Stimulated activated CD4-positive, alpha-beta T cell treated with anti-CD3 and anti-CD28 coated beads, Interleukin-2, amount 100 ng/mL, for 24 hours (primary cell): ENCODE data around the gene DGKB.

Source experiments
- DNase-seq, 2 donors: peaks; one replicate each; pipeline ENCODE4 v3.0.0-alpha.2; 2020

Gene DGKB

DNA sequence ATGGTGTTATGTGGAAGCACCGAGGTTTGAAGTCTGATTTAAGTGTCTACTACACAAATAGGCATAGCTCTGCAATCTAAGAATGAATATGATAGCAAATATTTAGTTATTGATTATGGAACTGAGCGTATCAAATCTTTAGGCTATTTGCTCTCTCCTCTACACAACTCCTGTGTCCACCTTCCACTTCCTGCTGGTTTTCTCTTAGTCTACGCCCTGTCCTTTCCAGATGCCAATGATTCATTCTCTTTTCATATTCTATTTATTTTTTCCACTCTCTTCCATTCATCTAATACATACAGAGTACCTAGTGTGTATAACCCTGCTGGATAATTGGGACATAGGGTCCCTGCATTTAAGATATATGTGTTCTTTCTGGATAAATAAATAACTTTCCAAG lies 83.7 kb downstream of the DGKB start:
- DNase-seq = no peak

DNA sequence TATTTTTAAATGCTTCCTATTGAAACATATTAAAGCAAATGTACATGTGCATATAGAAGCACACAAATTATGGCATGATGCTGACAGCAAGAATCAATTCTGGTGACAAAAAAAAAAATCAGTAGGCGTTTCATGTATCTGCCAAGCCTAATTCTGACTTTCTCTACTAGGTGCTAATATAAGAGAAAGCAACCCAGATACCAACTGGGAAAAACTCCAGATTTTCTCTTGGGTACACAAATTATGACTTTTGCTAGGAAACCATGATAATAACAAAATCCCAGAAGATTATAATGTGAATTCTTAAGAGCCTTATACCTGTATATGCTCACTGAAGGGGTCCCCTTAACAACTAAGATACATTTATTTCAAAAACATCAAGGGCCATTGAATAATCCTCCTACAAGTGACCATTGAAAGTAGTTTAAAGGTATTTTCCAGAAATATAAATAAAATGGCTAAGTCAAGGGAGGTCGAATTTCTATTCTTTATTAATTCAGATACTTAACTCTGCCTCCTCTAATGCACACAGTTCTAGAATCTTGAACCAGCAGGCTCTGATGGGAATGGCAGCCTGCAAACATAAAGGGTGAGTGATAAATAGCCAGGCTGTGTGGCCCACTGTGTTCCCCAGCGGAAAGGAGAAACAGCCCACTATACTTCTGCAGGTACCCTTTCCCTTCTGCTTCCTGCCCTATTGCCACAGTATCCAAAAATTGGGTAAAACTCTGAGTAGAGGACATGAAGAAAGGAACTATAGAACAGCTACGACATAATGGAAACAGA lies 84.5 kb downstream of the DGKB start:
- no peak for DNase-seq

DNA sequence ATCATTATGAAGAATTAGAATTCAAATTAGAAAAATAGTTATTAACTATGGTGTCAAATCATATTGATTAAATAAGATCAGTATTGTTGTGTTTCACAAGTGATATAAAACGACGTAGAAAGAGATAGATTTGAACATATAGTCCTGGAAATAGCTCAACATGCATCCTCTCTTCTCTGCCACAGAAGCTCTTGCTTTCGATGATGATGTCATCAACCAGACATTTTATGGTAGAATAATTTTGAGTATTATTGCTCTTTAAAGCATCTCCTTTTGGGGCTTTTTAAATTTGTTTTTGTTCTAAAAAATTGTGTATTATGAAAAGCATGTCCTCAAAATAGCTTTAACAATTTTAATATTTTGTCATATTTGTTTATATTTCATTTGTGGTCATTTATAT lies 95.0 kb downstream of the DGKB start:
- no peak for DNase-seq

DNA sequence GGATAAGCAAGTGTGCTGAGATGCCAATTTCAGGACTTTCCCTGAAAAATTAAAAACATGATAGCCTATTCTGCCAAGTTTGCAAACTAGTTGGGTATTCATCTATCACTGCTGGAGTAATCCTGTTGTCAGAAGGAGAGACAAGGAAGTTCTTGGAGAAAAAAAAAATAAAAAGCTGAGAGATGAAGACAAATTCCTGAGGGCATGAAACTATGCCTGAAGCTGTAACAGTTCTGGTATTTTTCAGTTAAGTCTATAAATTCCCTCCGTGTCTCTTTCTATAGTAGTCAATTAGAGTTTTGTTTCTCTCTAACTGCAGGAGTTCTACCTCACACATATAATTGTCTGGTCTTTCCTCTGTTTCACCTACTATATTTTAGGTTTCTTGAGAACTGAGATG lies 95.7 kb downstream of the DGKB start:
- no peak for DNase-seq

DNA sequence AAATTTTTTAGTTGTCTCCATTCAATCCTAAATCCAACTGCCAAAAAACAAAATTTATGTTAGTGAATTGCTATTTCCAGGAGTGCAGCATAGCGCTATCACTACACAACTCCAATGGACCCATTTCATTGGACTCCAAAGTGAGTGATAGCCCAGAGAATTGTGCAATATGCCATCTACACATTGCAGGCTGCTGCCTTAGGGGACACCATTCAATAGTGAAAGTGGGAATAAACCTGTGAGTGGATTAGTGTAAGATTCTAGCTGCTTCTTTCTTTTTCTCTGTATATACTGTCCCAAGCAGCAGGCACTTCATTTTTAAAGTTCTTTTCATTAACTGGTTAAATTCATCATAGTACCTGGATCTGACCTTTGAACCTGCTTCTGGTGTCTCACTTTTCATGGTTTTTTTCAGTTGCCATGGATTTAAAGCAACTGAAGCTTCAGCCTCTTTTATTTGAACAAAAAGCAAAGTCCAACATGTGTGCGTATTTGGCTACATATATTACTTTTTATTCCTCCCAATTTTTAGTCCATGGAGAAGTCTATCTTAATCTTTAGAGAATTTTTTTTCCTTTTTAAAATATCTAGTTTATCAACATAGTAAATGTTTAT lies 97.3 kb downstream of the DGKB start:
- no peak for DNase-seq

DNA sequence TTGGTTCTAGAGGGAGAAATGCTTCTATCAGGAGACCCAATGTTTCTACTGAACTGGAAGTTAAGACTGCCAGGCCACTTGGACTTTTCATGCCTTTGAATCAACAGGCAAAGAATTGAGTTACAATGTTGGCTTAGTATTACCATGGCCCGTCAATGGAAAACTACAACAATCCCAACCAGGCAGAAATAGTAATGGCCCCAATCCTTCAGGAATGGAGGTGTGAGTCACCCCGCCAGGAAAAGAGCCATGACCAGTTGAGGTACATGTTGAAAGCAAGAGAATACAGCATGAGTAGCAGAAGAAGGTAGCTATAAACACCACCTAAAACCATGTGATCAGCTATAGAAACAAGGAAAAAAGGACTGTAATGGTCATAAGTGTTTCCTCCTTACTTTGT lies 101.9 kb downstream of the DGKB start:
- DNase-seq = no peak

DNA sequence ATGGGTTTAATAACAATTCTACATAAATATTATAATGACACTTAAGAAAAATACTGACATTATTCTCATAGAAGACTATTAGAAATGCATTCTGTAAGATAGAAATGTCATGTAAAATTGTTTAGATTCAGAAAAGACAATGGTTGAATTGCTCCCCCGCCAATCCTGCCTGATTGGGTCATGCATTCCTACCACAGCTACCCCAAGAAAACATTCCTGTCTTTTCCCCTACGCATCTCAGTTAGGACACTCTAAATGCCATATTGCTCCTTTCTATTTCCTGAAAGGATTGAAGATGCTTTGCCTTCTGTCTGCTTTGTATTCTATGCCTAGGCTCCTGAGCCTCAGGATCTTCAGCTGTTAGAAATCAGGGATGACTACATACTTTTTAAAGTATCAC lies 109.4 kb downstream of the DGKB start:
- no peak for DNase-seq

DNA sequence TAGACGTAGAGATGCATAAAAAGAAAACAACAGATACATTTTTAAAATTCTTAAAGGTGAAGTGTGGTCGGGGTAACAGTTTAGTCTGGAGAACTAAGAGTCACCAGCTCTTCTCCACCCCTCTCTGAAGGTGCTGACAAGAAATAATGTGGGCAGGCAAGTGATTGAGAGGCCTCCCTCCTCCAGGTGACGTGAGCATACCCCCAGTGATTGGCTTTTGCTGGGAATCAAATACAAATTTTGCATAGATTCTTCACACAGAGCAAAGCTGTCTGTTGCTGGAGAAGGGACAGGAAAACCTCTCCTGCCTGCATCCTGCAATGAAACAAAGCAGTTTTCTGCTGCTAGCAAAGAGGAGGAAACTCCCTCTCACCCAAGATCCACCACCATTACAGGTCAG lies 115.0 kb downstream of the DGKB start:
- no peak for DNase-seq

DNA sequence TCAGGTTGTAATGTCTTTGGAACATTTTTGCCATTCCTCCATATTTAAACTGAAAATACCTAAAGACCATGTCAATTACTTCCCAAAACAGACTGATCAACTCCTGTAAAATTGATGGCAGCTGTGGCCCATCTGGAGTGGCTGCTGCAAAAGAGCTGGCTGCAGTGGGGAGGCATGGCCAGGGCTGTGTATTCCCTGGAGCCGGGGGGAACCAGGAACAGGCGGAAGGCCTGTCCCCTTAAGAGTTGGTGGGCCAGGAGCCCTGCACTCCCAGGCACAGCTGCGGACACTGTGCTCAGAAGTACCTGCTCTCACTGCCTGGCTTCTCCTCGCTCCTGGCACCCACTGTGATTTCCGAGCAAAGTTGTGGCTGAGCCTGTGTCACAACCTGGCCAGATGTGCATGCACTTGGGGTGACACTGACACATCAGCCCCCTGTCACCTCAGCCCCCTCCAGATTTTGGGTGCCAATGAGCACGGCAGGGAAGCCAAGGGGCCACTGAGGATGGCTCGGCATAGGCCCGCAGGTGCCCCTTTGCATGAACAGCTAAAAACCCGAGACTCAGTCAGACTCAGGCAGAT lies 116.1 kb downstream of the DGKB start:
- DNase-seq = no peak

DNA sequence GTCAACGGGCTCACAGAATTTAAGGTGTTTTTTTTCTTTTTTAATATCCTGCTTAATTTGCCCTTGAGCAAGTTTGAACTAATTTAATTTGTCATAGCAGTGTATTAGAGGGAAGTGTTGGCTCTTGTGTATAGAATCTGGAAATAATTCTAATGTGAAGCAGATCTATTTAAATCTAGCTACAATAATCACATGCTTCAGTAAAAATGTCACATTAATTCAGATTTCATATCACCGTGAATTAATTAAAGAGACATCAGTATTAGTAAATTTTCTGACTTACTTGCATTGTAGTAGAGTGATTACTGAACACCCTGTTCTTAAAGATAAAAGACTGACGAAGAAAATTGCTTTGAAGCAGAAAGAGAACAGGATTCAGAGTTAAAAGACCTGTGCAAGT lies 124.7 kb downstream of the DGKB start:
- DNase-seq = no peak

DNA sequence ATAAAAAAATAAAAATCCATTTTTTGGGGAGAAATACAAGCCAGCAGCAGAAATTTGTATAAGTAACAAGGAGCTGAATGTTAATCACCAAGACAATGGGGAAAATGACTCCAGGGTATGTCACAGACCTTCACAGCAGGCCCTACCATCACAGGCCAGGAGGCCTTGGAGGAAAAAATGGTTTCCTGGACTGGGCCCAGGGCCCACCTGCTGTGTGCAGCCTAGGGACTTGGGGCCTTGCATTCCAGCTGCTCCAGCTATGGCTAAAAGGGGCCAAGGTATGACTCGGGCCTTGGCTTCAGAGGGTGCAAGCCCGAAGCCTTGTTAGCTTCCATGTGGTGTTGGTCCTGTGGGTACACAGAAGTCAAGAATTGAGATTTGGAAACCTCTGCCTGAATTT lies 126.3 kb downstream of the DGKB start:
- DNase-seq = no peak

DNA sequence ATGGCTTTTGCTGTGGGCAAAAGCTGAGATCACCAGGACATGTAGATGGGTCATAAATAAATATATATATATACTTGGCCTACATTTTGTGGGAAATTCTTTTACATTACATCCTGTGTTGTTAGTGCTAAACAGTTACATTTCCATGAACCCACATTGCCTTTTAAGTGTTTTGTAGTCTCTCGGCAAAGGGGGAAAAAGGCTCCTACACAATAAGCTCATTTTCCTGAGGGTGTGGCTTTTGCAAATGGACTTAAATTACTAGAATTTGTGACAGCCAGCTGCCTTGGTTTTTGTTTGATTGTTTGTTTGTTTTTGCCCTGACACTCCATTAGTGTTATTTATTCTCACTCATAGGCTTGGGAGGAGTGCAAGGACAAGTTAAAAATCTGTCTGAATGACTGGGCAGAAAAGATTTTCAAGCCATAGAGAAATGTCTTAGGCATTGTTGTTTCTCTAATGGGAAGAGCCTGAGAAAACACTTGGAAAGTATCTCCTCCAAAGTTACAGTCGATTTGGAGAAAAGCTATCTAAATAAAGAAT lies 128.8 kb downstream of the DGKB start:
- no peak for DNase-seq

DNA sequence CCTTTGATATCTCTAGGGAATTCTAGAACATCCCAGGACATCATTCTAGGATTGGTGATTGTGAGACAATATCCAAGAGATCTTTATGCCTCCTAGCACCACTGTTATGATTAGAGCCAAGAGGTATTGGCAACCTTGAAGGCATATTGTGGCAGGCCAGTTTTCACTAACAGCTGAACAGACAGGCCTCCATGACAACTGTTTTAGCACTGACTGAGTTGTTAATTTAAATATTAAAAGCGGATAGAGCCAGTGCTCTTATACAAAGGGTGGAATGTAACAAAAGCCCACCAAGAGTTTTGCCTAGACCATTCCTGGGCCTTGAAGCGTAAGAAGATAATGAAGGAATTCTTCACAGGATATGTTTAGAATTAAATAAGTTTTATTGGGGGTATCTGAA lies 131.9 kb downstream of the DGKB start:
- DNase-seq = no peak

DNA sequence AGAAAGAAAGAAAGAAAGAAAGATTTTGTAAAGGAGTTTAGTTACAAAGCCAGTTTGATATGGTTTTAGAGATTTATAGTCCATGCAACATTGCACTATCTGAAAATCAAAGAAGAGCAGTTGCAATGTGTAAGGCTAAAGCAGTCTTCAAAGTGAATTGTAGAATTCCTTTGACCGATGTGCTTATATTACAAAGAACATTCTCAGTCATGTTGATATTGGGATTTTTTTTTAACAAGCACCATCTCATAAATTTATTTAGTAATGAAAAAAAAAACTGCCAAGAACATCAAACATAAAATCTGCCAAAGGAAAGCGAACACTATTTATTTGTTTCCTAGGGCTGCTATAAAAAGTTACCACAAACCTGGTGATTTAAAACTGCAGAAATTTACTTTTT lies 133.3 kb downstream of the DGKB start:
- no peak for DNase-seq

DNA sequence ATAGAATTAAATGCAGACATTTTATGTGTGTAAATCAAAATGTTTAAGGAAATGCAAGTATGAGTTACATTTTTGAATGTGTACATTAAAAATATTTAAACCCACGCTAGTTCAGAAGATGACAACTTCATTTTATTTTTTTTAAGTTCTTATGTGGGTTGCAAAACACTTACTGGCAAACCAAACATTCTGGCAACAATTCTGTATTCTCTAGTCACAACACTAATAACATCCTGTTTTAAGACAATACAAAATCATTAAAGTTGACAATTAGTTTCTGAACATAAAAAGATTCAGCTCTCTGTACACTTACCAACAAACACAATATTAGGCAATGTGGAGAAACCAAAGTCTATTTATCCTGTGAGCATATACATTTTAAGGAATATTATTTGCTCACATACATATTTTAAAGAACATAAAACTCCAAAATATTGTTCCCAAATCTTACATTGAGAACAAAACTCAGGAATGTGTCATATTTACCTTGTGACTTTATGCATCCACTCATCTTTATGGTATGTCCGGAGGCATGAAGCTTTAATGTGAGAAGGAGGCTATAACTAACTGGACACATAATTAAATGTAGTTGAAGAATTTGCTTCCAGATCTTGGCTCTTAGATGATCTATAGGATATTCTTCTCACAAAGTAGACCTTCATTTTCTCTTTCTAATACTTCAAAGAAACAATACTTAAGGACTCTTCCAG lies 134.7 kb downstream of the DGKB start:
- DNase-seq = no peak

DNA sequence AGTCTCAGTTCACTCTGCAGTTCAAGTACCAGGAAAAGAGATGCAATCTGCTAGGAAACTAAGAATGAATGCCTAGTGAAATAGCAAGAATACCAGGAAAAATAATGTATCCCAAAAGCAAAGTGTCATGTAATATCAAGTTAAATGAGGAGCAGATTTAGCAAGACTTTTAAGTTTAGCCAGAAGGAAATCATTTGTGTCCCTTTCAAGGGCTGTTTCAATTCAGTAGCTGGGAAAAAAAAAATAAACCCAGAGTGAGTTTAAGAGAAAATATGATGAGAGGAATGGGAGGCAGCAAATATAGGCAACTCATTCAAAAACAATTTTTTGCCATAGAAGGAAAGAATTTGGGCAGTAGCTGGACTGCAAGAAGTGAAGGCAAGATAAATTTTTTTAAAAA lies 135.8 kb downstream of the DGKB start:
- DNase-seq = no peak

DNA sequence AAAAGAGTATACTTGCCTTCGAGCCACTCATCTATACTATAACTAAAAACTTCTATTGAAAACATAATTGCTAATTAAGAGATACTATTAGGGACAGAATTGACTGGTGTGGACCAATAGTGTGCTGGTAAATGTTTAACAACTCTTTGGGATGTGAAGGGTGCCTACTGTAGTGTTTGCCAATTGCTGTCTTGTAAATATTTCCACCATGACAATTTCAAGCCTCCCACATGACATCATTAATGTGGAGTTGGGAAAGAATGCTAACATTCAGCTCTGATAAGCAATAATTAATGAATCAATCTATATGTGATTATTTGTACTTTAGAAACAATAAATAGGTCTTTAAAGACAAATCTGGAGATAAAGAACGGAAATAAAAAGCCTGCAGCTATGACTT lies 136.8 kb downstream of the DGKB start:
- no peak for DNase-seq

DNA sequence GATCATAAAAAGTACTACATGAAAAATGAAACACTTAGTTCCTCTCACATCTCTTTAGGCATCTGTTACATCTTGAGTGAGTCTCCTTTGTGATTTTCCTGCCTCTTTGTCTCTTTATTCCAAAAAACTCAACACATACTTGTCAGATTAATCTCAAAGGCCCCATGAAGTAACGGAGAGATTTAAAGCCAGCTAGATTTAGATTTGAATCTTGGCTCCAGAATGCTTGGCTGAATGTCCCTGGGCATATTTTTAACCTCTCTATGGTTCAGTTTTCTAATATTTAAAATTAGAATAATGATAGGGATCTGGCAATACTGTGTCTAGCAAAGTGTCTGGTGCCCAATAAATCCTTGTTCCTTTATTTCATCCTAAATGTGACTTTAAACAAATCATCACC lies 140.0 kb downstream of the DGKB start:
- DNase-seq = no peak

DNA sequence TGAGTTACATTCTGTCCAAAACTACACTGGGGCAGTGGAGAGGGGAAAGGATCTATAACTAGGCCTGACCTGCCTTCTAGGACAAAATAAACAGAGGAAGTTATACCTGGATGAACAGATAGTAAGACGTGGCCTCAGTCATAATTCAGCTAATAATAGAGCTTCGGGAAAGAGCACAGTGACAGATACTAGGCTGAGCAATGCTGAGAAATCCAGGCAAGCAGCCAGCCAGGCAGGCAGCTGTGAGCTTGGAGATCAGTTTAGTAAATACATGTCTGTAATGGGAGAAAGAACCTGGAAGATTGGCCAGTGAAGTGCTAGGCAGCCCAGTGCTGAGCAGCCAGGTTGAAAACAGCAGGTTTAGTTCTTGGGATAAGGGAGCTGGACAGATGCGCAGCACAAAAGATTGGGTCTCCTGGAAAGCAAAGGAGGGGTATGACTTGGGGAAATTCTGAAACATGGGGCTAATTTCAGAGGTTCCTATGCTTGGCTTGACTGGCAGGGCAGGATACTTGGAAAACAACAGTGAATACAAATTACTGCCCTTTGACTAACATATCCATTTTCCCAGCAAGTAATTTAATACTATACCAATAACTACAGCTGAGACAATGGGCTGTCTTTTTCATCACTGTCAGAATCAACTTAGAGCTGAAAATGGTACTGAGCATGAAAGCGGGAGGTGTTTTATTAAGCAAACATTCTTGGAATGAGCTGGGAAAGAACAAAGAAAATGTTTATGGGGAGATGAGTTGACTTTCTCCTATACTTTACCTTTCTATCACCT lies 140.8 kb downstream of the DGKB start:
- no peak for DNase-seq

DNA sequence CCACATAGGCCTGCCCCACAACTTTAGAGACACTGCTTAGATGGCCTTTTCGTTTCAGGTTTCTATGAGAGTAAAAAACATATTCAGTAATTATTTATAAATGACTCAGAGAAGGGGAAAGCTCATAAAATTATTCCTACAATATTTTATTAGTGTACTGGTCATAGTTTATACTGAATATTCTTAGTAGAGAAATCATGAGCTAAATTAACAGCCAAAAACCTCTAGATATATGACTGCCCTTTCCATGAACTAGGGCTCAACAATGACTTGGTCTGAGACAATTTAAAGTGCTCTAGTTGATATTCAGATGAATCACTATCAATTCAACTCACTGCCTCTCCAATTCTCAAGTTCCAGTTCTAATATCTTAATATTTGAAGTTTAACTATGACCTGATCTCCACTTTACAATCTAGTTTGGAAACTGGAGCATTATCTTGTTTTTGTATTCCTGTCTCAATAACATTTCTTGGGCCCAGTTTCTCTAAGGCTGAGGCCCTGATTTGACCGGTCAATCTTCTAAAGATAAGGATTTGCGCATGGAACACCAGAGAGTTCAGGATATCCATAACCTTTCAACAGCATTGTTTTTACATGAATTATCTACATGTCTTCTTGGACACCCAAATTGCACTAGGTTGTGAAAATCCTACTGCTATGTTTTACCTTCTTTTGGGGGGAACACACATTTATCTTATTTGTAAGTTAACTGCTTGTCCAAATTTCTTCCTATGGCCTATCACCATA lies 141.6 kb downstream of the DGKB start:
- DNase-seq = no peak

DNA sequence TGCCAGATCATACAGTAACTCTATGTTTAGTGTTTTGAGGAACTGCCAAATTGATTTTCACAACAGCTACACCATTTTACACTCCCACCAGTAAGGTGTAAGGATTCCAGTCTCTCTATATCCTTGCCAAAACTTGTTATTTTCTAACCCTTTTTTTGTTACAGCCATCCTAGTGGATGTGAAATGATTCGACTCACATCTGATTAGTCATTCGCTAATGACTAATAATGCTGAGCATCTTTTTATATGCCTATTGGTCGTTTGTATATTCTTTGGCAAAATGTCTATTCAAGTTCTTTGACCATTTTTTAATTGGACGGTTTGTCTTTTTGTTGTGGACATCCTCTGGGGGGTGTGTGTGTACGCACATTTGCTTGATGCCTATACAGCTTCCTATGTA lies 142.8 kb downstream of the DGKB start:
- DNase-seq = no peak

DNA sequence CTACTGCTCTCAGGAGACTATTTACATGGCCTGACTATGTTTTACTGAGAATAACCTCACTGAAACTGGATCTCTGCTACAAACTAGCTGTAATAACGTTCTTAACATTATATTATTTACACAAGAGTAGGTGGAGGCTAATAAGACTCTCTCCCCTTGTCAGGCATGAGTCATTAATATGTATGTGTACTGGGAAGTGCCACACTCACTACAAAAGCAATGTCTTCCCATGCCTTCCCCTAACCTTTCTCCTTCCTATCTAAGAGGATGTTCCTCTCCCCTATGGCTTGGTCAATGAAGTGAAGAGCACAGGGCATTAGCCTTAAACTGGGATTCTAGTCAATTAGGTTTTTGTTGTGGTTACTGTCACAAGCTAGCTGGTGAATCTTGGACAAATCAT lies 147.9 kb downstream of the DGKB start:
- no peak for DNase-seq
